IPS DF 4.7 (cell line): ENCODE measurements around the gene HPN.

Experiments
- DNase-seq: peaks from one replicate; pipeline ENCODE4 v3.0.0-alpha.2; 2013; ENCODE audit warnings: low spot score; ENCODE audit errors: extremely low read depth

HPN gene

DNA sequence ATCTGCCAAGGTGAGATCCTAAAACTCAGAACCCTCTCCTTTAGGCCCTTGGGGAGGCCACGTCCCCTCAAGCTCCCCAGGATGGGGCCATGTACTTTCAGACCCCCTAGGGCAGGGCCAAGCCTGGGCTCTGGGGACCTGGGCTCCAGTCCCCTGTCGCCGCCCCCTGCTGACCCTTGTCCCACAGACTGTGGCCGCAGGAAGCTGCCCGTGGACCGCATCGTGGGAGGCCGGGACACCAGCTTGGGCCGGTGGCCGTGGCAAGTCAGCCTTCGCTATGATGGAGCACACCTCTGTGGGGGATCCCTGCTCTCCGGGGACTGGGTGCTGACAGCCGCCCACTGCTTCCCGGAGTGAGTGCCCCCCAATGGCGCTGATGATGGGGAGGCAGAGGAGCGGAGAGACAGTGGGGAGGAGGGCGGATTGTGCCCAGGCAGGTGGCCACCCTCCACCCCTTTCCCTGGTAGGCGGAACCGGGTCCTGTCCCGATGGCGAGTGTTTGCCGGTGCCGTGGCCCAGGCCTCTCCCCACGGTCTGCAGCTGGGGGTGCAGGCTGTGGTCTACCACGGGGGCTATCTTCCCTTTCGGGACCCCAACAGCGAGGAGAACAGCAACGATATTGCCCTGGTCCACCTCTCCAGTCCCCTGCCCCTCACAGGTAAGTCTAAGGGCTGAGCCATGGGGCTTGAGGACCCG lies 18.8 kb downstream of the HPN start:
- DNase-seq = no peak

DNA sequence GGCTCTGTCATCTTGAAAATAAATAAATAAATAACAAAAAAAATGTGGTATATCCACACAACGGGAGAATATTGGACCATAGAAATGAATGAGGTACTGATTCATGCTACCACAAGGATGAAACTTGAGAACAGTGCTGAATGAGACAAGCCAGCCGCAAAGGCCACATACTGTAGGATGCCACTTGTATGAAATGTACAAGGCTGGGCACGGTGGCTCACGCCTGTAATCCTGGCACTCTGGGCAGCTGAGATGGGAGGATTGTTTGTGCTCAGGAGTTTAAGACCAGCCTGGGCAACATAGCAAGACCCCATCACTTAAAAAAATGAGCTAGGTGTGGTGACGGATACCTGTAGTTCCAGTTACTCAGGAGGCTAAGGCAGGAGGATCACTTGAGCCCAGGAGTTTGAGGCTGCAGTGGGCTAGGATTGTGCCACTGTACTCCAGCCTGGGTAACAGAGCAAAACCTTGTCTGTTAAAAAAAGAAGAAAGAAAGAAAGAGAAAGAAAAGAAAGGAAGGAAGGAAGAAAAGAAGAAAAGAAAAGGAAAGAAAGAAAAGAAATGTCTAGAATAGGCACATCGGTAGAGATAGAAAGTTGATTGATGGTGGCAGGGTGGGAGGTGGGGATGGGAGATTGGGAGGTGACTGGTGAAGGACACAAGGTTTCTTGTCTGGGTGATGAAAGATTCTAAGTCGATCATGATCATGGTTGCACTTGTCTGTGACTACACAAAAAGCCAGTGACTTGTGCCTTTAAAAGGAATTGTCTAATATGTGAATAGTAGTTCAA lies 20.3 kb downstream of the HPN start:
- DNase-seq = no peak

DNA sequence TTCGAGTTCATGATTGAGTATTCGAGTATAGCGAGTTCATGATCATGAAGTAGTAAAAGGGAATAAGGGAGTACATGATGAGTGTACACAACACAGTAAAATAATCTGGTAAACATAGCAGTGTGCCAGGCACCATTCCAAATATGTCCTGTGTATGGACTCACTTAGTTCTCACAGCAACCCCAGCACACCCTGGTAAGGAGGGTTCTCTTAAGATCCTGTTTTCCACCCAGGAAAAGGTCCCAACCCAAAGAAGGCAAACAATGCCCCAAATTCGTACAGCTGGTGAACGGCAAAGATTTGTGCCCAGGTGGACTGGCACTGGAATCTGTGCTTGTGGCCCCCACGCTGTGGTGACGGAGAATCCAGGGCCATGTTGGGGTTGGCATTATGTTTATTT lies 21.4 kb downstream of the HPN start:
- DNase-seq = no peak

DNA sequence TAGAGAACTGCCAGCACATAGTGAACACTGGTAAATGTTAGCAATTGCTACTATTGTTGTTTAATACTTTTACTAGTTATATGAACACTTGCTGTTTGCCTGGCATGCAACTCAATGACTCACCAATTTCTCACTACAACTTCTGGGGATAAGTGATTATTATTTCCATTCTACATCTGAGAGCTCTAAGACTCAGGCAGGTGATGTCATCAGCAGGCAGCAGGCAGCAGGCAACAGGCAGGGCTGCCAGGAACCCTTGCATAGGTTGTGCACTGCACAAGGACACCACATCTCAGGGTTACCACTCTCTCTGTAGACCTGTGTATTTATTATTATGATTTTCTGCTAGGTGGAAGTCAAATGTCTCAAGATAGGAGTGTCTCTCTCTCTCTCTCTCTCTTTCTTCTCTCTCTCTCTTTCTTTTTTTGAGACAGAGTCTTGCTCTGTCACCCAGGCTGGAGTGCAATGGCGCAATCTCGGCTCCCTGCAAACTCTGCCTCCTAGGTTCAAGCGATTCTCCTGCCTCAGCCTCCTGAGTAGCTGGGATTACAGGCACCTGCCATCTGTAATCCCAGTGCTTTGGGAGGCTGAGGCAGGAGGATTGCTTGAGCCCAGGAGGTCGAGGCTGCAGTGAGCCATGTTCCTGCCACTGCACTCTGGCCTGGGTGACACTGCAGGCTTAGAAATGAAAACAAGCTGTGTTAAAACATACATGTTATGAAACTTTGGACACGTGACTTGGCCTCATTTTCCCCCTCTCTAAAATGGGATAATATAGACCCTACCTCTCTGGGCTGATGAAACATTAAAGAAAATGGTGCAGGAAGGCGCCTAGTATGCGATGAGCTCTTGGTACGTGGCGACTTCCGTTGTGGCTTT lies 22.7 kb downstream of the HPN start:
- DNase-seq = no peak

DNA sequence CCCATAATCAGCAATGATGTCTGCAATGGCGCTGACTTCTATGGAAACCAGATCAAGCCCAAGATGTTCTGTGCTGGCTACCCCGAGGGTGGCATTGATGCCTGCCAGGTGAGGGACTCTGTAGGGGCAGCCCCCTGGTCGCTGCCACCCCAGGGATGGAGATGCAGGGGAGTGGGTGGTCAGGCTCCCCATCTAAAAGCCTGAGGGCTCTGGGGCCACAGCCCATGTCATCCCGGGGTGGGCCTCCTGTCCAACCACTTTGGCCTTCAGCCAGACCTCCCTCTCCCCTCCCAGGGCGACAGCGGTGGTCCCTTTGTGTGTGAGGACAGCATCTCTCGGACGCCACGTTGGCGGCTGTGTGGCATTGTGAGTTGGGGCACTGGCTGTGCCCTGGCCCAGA lies 24.1 kb downstream of the HPN start:
- DNase-seq = no peak

DNA sequence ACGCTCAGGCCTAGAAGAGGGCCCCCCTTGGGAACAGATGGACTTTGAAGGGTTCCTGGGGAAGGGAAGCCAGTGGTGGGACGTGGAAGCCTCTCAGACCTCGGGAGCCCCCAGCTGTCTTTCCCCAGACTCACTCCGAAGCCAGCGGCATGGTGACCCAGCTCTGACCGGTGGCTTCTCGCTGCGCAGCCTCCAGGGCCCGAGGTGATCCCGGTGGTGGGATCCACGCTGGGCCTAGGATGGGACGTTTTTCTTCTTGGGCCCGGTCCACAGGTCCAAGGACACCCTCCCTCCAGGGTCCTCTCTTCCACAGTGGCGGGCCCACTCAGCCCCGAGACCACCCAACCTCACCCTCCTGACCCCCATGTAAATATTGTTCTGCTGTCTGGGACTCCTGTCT lies 24.6 kb downstream of the HPN start:
- no peak for DNase-seq

DNA sequence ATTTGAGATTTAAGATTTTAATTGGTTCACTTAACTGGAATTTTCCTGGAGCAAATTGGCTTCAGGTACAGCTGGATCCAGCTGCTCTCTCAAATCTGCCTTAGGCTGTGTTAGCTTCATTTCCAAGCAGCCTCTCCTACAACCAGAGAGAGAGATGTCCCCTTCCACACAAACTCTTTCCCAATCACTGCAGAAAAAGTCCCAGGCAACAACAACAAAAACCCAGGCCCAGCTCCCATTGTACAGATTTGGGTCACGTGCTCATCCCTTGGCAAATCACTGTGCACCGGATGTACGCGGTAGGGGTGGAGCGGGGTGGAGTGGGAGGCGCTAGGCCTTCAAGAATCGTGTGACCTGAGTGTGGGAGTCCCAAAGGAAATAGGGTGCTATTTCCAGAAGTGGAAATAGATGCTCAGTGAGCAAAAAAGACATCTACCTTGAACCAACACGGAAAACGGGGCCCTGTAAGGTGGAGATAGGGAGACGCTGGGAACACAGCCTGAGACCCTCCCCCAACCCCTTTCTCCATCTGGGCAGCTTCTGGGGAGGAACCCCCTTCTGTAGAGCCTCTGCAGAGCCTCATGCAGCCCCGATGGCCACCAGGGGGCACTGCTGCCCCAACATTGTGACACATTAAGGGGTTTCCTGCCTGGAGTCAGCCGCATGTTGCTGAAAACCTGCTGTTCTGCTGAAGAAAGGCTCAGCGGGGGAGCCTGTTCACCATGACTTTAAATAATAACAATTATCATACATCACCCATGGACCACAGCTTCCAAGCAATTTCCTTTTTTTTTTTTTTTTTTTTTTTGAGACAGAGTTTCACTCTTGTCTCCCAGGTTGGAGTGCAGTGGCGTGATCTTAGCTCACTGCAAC lies 25.4 kb downstream of the HPN start:
- DNase-seq = peak; percentile 92

DNA sequence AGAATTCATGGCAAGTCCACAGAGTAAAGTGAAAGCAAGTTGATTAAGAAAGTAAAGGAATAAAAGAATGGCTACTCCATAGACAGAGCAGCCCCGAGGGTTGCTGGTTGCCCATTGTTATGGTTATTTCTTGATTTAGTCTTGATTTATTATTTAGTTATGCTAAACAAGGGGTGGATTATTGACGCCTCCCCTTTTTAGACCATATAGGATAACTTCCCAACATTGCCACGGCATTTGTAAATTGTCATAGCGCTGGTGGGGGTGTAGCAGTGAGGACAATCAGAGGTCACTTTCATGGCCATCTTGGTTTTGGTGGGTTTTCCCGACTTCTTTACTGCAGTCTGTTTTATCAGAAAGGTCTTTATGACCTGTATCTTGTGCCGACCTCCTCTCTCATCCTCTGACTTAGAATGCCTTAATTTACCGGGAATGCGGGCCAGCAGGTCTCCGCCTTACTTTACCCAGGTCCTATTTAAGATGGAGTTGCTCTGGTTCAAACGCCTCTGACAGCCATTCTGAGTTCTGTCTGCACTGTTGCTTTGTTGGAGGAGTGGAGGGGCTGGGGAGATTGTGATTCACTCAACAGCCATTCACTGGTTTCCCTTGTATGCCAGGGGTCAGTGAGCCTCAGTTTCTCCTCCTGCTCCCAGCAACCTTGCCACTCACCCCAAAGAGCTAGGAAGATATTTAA lies 27.6 kb downstream of the HPN start:
- no peak for DNase-seq

DNA sequence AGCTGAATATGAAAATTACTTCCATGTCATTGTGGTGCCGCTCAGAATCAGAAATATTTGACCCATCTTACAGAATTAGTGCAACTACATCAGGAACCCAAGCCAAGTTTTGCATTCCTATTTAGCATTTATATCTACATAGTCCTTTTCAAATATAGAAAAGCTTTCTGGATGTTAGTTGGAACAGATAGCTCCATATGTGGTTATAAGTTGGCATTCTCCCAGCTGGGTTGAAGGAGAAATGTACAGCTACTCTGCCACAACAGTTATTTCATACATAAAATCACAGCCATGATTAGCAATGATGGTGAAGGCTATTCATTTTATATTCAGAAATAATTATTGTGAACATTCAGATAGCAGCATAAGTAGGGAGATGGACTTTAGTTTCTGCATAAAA lies 28.2 kb downstream of the HPN start:
- DNase-seq = no peak

DNA sequence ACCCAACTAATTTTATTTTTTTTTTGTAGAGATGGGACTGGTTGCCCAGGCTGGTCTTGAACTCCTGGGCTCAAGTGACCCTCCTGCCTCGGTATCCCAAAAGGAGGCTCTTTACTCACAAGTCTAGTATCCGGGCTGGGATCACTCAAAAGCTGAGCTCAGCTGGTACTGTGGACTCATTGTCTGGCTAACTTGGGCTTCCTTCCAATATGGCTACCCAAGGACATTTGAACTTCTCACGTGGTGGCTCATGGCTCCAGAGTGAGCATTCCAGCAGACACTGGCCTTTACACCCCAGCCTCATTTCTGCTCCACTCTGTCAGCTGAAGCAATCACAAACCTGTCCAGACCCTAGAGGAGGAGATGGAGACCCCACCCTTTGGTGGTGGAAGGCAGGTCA lies 28.9 kb downstream of the HPN start:
- DNase-seq = no peak

DNA sequence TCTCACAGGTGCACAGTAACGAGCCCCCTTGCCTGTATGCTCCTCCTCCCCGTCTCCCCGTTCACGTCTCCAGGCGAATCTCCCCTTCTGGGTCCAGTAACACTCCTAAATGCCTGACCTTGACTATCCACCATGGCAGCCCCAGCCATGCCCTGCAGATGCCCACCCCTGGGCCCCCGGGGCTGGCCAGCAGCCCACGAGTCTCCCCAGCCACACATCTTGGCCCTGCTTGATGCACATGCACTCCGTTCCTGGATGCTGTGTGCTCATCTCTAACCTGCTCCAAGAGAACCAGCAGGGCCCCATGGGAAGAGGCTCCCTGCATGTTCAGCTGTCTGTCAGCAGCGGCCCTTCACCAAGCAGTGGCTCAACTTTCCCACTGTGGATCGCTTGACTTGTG lies 32.0 kb downstream of the HPN start:
- DNase-seq = no peak

DNA sequence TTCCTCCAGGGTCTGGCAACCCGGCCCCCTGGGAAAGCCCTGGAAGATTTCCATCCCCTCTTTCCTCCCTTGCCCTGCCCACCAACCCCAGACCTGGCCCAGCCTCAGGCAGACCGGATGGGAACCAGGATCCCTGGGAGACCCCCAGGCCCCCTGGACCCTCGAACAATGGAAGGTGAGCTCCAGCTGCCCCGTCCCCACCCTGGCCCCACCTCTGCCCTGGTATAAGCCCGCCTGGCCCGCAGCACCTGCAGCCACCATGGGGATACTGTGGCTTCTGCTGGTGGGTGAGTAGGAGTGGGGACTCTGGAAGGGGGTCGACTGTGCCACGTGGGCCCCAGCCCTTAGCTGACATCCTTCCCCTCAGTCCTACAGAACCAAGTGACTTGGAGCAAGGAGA lies 32.4 kb downstream of the HPN start:
- DNase-seq = no peak

DNA sequence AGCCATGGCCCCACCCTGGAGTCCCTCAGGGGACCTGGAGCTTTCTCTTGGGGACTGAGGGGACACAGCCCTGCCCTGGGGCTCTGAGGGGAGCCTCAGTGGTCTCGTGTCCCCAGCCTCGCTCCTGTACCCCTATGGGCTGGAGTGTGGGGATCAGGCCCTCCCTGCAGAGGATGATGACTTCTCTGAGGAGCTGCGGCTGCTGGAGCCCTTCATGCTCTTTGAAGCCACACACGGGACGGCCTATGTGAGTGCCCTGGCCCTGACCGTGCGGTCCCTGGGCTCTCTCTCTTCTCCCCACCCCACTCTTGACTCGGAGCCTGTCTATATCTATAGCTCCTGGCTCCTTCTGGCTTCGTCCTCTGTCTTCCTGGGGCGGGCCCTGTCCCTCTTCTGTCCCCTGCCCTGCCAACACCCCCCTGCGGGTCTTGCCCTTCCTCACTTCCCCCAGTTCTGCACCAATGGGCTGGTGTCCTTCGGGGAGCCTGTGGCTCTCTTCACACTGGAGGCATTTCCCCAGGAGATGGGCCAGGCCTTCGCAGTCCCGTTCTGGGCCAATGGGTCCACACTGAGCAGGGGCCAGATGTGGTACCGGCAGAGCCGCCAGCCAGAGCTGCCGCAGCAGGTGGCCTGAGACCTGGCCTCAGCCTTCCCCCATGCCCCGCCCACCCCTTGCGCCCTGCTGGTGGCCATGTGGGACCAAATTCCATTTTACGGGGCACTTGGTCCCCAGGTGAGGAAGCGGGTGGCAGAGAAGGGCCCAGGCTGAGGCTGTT lies 33.1 kb downstream of the HPN start:
- no peak for DNase-seq

DNA sequence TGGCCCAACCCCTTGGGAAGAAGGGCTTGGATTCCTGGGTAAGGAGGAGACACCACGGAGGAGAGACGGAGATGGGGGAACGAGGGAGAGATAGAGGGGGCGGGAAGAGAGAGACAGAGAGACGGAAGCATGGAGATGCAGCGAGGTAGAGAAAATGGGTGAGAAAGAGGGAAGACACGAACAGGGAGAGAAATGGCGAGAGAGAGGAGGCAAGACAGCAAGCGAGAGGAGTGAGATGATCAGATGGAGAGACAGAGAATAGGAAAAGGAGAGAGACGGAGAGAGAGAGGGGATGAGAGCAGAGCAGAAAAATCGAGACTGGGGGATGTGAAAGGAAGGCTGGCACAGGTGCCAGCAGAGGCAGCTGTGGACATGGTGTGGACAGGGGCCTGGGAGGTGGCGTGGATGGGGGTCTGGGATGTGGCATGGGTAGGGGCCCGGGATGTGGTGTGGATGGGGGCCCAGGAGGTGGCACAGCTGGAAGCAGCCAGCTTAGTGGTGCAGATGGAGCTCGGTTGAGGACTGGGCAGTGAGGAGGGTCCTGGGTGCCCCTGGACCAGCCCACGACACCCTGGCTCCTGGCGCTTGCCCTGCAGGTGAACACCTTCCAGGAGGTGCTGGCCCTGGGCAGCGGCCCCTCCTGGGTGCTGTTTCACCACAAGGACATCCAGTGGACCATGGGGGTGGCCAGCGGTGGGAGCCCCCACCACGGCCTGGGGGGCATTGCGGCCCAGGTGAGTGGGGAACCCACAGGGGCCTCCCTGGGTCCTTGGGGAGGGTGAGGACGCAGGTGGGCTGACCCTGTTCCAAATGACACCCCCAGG lies 33.9 kb downstream of the HPN start:
- DNase-seq = no peak

DNA sequence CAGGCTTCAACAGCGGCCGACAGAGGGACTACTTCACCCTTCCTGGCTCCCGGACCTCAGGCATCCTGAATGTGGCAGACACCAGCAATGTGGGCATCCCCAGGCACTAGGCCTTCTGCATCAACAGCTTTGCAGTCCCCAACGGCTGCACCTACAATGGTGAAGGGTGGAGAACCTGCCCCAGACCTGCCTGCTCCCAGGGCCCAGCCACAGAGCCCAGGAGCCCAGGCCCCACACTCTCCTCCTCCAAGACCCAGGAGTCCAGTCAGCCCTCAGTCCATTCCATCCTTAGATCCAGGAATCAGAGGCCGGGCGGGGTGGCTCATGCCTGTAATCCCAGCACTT lies 34.5 kb downstream of the HPN start:
- no peak for DNase-seq

DNA sequence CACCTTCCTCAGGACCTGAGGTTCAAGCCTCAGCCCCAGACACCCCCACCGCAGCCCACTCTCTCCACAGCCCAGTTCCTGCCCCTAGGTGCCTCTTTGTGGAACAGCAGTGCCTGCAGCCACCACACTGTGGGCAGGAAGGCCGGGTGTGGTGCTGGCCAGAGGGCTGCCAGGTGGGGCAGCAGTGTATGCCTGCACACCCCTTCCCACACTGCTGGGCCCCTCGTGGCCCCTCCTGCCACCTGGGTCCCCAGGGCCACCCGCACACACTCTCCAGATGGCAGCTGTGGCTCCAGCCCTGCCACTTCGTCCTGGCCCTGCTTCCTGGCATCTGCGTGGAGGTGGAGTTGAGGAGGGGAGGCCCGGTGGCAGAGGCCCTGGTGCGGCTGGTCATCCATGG lies 35.1 kb downstream of the HPN start:
- DNase-seq = no peak

DNA sequence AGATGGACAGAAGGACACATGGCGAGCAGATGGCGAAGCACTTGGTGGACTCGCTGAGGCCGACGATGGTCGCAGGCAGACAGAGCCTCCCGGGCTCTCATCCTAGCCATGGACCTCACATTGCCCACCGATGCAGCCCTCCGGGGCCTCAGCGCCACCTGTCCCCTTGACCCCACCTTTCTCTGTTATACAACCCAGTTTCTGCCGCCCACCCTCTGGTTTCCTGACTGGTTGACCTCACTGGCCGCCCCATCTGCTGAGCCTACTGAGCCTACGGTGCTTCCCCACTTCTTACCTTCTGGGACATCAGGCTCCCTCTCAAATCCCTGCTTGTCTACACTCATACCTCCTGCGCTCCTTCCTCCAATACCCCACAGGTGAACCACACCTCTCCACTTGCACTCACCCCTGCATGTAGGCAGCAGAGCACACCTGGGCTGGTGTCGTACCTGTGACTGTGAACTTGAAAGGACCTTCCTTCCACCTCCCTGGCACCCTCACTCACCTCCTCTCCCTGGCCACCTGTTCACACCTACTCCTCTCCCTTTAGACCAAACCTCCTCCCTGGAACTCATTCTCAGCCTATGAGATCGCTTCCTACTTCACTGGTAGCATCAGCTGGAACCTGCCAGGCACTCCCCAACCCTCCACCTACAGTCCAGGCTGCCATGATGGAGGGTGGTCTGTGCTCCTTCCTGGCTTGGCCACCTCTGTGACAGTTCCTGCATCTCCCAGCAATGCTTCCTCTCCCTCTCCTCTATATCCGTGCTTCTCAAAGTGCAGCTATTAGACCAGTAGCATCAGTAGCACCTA lies 36.1 kb downstream of the HPN start:
- no peak for DNase-seq

DNA sequence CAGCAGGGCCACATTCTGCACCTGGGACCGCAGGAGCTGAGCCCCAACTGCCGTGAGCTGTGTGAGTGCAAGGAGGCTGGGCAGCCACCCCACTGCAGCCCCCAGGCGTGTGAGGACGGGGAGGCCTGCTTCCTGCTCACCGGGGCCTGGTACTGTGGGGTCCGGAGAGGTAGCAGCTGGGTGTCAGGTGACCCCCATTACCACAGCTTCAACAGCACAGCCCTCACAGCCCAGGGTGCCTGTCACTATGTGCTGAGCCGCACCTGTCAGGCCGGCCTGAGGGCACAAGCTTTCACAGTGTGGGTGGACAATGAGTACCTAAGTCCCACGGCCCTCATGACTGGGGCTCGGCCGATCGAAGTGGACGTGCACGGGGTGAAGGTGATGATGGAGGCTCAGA lies 38.3 kb downstream of the HPN start:
- DNase-seq = no peak
